HCT116 (cell line): ENCODE measurements around the gene HHIPL1.

ENCODE experiments used
- CEBPB ChIP-seq: IDR thresholded peaks from 2 replicates; pipeline ENCODE4 v1.6.1; 2012; ENCODE audit warnings: low read depth
- EZH2 ChIP-seq: fragments of 200-600 bp; sonication (generic); IDR thresholded peaks from 2 replicates; pipeline ENCODE4 v1.6.1; 2017; ENCODE audit warnings: antibody characterized with exemption, mixed run types
- FOSL1 ChIP-seq: IDR thresholded peaks from 2 replicates; pipeline ENCODE4 v1.6.1; 2012; ENCODE audit warnings: low read depth
- POLR2A ChIP-seq: IDR thresholded peaks from 2 replicates; pipeline ENCODE4 v1.7.0; 2011; ENCODE audit warnings: borderline replicate concordance; ENCODE audit not compliant: insufficient read depth, insufficient read length; ENCODE audit errors: extremely low read depth
- POLR2AphosphoS5 ChIP-seq: IDR thresholded peaks from 2 replicates; pipeline ENCODE4 v1.6.1; 2011; ENCODE audit warnings: mild to moderate bottlenecking, low read depth, low read length, moderate library complexity
- RAD21 ChIP-seq: IDR thresholded peaks from 2 replicates; pipeline ENCODE4 v1.6.1; 2012; ENCODE audit warnings: low read depth, mild to moderate bottlenecking
- SRF ChIP-seq: IDR thresholded peaks from 2 replicates; pipeline ENCODE4 v1.6.1; 2012; ENCODE audit warnings: low read depth
- TF ChIP-seq, protein P1 (sequence below), 3 experiments: fragments of 200-600 bp in 1 of 3; sonication (generic) in 1 of 3; IDR thresholded peaks in 2 of 3; conservative IDR thresholded peaks in 1 of 3; 2 replicates each; pipeline ENCODE4 v1.5.1; 2012 to 2017; ENCODE audit warnings: low read depth in 2 of 3, low read length in 2 of 3, antibody characterized with exemption in 1 of 3, borderline replicate concordance in 1 of 3, control low read depth in 1 of 3, mild to moderate bottlenecking in 1 of 3, mixed read lengths in 1 of 3, mixed run types in 1 of 3, moderate library complexity in 1 of 3; ENCODE audit not compliant: insufficient read depth in 1 of 3
- TF ChIP-seq, protein P2 (sequence below): IDR thresholded peaks from 2 replicates; pipeline ENCODE4 v1.6.1; 2012
- TF ChIP-seq, protein P3 (sequence below): IDR thresholded peaks from 2 replicates; pipeline ENCODE4 v1.6.1; 2012; ENCODE audit warnings: low read depth
- TF ChIP-seq, protein P4 (sequence below): IDR thresholded peaks from 2 replicates; pipeline ENCODE4 v1.6.1; 2012

DNA sequence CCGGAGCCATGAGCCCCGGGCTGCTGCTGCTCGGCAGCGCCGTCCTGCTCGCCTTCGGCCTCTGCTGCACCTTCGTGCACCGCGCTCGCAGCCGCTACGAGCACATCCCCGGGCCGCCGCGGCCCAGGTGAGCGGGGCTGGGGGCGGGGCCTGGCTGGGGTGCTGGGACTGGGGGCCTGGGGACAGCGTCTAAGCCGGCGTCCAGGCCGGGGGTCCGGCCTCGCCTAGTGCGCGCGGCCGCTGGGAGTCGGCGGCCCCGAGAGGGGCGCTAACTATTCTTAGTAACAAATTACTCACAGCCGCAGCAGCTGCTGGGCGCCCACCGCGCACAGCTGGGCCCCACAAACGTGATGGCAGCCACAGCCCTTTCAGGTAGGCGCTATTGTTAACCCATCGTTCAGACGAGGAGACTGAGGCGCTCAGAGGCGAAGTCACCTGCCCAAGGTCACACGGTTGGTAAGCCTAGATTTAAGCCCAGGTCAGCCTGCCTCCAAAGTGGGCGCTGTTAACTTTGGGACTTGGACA is 39.5 kb downstream of the HHIPL1 start:
- TF ChIP-seq EZH2 (no peak), POLR2A (no peak), SRF (no peak), RAD21 (no peak), CEBPB (no peak), FOSL1 (no peak), POLR2AphosphoS5 (no peak)
- TF ChIP-seq, protein P1, sequence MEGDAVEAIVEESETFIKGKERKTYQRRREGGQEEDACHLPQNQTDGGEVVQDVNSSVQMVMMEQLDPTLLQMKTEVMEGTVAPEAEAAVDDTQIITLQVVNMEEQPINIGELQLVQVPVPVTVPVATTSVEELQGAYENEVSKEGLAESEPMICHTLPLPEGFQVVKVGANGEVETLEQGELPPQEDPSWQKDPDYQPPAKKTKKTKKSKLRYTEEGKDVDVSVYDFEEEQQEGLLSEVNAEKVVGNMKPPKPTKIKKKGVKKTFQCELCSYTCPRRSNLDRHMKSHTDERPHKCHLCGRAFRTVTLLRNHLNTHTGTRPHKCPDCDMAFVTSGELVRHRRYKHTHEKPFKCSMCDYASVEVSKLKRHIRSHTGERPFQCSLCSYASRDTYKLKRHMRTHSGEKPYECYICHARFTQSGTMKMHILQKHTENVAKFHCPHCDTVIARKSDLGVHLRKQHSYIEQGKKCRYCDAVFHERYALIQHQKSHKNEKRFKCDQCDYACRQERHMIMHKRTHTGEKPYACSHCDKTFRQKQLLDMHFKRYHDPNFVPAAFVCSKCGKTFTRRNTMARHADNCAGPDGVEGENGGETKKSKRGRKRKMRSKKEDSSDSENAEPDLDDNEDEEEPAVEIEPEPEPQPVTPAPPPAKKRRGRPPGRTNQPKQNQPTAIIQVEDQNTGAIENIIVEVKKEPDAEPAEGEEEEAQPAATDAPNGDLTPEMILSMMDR (IDR thresholded peaks at IDR 0.05 in 2 of 3, conservative IDR thresholded peaks at IDR 0.05 in 1 of 3; ENCODE audit: borderline replicate concordance in 1 of 3, insufficient read depth in 1 of 3, low read depth in 2 of 3, low read length in 2 of 3), result no peak
- TF ChIP-seq, protein P2, sequence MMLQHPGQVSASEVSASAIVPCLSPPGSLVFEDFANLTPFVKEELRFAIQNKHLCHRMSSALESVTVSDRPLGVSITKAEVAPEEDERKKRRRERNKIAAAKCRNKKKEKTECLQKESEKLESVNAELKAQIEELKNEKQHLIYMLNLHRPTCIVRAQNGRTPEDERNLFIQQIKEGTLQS, result no peak
- TF ChIP-seq, protein P3, sequence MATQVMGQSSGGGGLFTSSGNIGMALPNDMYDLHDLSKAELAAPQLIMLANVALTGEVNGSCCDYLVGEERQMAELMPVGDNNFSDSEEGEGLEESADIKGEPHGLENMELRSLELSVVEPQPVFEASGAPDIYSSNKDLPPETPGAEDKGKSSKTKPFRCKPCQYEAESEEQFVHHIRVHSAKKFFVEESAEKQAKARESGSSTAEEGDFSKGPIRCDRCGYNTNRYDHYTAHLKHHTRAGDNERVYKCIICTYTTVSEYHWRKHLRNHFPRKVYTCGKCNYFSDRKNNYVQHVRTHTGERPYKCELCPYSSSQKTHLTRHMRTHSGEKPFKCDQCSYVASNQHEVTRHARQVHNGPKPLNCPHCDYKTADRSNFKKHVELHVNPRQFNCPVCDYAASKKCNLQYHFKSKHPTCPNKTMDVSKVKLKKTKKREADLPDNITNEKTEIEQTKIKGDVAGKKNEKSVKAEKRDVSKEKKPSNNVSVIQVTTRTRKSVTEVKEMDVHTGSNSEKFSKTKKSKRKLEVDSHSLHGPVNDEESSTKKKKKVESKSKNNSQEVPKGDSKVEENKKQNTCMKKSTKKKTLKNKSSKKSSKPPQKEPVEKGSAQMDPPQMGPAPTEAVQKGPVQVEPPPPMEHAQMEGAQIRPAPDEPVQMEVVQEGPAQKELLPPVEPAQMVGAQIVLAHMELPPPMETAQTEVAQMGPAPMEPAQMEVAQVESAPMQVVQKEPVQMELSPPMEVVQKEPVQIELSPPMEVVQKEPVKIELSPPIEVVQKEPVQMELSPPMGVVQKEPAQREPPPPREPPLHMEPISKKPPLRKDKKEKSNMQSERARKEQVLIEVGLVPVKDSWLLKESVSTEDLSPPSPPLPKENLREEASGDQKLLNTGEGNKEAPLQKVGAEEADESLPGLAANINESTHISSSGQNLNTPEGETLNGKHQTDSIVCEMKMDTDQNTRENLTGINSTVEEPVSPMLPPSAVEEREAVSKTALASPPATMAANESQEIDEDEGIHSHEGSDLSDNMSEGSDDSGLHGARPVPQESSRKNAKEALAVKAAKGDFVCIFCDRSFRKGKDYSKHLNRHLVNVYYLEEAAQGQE, result no peak
- TF ChIP-seq, protein P4, sequence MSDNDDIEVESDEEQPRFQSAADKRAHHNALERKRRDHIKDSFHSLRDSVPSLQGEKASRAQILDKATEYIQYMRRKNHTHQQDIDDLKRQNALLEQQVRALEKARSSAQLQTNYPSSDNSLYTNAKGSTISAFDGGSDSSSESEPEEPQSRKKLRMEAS, result no peak
